GM23248 (cell line): ENCODE measurements around the gene MYO9A.

ENCODE experiments used
- EZH2 ChIP-seq: fragments of 200-600 bp; sonication (generic); IDR thresholded peaks from 2 replicates; pipeline ENCODE4 v1.6.1; 2018; ENCODE audit warnings: antibody characterized with exemption, mild to moderate bottlenecking; ENCODE audit not compliant: insufficient read depth, poor library complexity, severe bottlenecking
- EZH2phosphoT487 ChIP-seq: fragments of 200-600 bp; sonication (generic); IDR thresholded peaks from 2 replicates; pipeline ENCODE4 v1.6.1; 2018; ENCODE audit warnings: antibody characterized with exemption, moderate library complexity, mild to moderate bottlenecking, low read depth; ENCODE audit not compliant: insufficient read depth

DNA sequence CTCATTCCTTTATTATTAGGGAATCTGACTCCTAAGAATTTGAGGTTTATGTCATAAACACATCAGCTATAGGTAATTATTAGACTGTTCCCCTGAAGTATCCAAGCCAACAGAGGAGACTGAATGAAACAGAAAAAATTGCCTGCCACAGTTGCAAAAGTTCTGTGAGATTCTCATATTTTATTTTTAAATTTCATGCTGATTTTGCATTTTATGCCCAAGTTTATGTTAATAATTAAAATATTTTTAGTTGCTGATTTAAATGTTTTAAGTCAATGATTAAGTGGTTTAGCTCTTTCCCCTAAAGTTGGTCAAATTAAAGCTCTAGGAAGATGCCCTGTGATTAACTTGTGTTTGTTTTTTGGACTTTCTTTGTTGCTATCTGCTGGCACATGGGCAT, 10.4 kb upstream of the MYO9A start:
- TF ChIP-seq EZH2phosphoT487 = no peak
- TF ChIP-seq EZH2 = no peak
